Measurements from ENCODE around the gene NBPF9.
"Not testable (repeated sequence)": the region's sequence is repeated elsewhere in the genome, so short reads cannot be mapped to it uniquely, and the experiment has no call there.

Gene NBPF9

GRCh38 chr1:149043056-149043455, 60.3 kb downstream of the NBPF9 start:
- H3K27me3 ChIP-seq (ENCODE audit: insufficient read depth, poor library complexity, severe bottlenecking); H3K27ac ChIP-seq (replicated peaks); H3K4me3 ChIP-seq (replicated peaks; ENCODE audit: insufficient read depth, low read length); DNase-seq (ENCODE audit: low read depth in 1 of 2, low spot score in 1 of 2): not testable (repeated sequence)

GRCh38 chr1:149033916-149034315, 69.4 kb downstream of the NBPF9 start:
- not testable (repeated sequence) for H3K27ac ChIP-seq (replicated peaks); DNase-seq (ENCODE audit: low read depth in 1 of 2, low spot score in 1 of 2); H3K4me3 ChIP-seq (replicated peaks; ENCODE audit: insufficient read depth, low read length); H3K27me3 ChIP-seq (ENCODE audit: insufficient read depth, poor library complexity, severe bottlenecking)

GRCh38 chr1:149024327-149024726, 79.0 kb downstream of the NBPF9 start:
- not testable (repeated sequence) for H3K4me3 ChIP-seq (replicated peaks; ENCODE audit: insufficient read depth, low read length)

GRCh38 chr1:149018577-149018976, 84.8 kb downstream of the NBPF9 start:
- not testable (repeated sequence) for DNase-seq (ENCODE audit: low read depth in 1 of 2, low spot score in 1 of 2); H3K27me3 ChIP-seq (ENCODE audit: insufficient read depth, poor library complexity, severe bottlenecking); H3K27ac ChIP-seq (replicated peaks); H3K4me3 ChIP-seq (replicated peaks; ENCODE audit: insufficient read depth, low read length)

More at GRCh38 chr1:149024327-149024726, 79.0 kb downstream of the NBPF9 start:
- not testable (repeated sequence) for H3K27ac ChIP-seq (replicated peaks); DNase-seq (ENCODE audit: low read depth in 1 of 2, low spot score in 1 of 2); H3K27me3 ChIP-seq (ENCODE audit: insufficient read depth, poor library complexity, severe bottlenecking)

GRCh38 chr1:149016626-149017025, 86.7 kb downstream of the NBPF9 start:
- not testable (repeated sequence) for H3K4me3 ChIP-seq (replicated peaks; ENCODE audit: insufficient read depth, low read length); H3K27ac ChIP-seq (replicated peaks)

GRCh38 chr1:149015522-149015921, 87.8 kb downstream of the NBPF9 start:
- not testable (repeated sequence) for DNase-seq (ENCODE audit: low read depth in 1 of 2, low spot score in 1 of 2); H3K4me3 ChIP-seq (replicated peaks; ENCODE audit: insufficient read depth, low read length); H3K27me3 ChIP-seq (ENCODE audit: insufficient read depth, poor library complexity, severe bottlenecking); H3K27ac ChIP-seq (replicated peaks)

More at GRCh38 chr1:149016626-149017025, 86.7 kb downstream of the NBPF9 start:
- not testable (repeated sequence) for DNase-seq (ENCODE audit: low read depth in 1 of 2, low spot score in 1 of 2); H3K27me3 ChIP-seq (ENCODE audit: insufficient read depth, poor library complexity, severe bottlenecking)

GRCh38 chr1:149013513-149013912, 89.8 kb downstream of the NBPF9 start:
- H3K27ac ChIP-seq (replicated peaks); DNase-seq (ENCODE audit: low read depth in 1 of 2, low spot score in 1 of 2); H3K4me3 ChIP-seq (replicated peaks; ENCODE audit: insufficient read depth, low read length); H3K27me3 ChIP-seq (ENCODE audit: insufficient read depth, poor library complexity, severe bottlenecking): not testable (repeated sequence)

- not testable (repeated sequence) for H3K27me3 ChIP-seq (ENCODE audit: insufficient read depth, poor library complexity, severe bottlenecking); H3K27ac ChIP-seq (replicated peaks); H3K4me3 ChIP-seq (replicated peaks; ENCODE audit: insufficient read depth, low read length)
- DNase-seq (ENCODE audit: low read depth in 1 of 2, low spot score in 1 of 2): peak in 1 of 2 experiments; percentile 2
Measured at GRCh38 chr1:149012599-149012998, 90.8 kb downstream of the NBPF9 start.

GRCh38 chr1:149009761-149010160, 93.6 kb downstream of the NBPF9 start:
- not testable (repeated sequence) for DNase-seq (ENCODE audit: low read depth in 1 of 2, low spot score in 1 of 2); H3K4me3 ChIP-seq (replicated peaks; ENCODE audit: insufficient read depth, low read length); H3K27ac ChIP-seq (replicated peaks); H3K27me3 ChIP-seq (ENCODE audit: insufficient read depth, poor library complexity, severe bottlenecking)

- H3K27ac ChIP-seq (replicated peaks): not testable (repeated sequence)
Measured at GRCh38 chr1:149008769-149009168, 94.6 kb downstream of the NBPF9 start.

GRCh38 chr1:149008326-149008725, 95.0 kb downstream of the NBPF9 start:
- H3K27me3 ChIP-seq (ENCODE audit: insufficient read depth, poor library complexity, severe bottlenecking); H3K27ac ChIP-seq (replicated peaks); DNase-seq (ENCODE audit: low read depth in 1 of 2, low spot score in 1 of 2); H3K4me3 ChIP-seq (replicated peaks; ENCODE audit: insufficient read depth, low read length): not testable (repeated sequence)

More at GRCh38 chr1:149008769-149009168, 94.6 kb downstream of the NBPF9 start:
- DNase-seq (ENCODE audit: low read depth in 1 of 2, low spot score in 1 of 2); H3K4me3 ChIP-seq (replicated peaks; ENCODE audit: insufficient read depth, low read length); H3K27me3 ChIP-seq (ENCODE audit: insufficient read depth, poor library complexity, severe bottlenecking): not testable (repeated sequence)
